ENCODE measurements around the gene MAEA. TPM values are rescaled to one million over a fixed set of nuclear protein-coding genes. Genes with fewer than 3 reads are reported as not detected.

Gene MAEA
- total RNA-seq, 4 donors from 2014 or later = 114 to 211 (median 168) TPM

DNA sequence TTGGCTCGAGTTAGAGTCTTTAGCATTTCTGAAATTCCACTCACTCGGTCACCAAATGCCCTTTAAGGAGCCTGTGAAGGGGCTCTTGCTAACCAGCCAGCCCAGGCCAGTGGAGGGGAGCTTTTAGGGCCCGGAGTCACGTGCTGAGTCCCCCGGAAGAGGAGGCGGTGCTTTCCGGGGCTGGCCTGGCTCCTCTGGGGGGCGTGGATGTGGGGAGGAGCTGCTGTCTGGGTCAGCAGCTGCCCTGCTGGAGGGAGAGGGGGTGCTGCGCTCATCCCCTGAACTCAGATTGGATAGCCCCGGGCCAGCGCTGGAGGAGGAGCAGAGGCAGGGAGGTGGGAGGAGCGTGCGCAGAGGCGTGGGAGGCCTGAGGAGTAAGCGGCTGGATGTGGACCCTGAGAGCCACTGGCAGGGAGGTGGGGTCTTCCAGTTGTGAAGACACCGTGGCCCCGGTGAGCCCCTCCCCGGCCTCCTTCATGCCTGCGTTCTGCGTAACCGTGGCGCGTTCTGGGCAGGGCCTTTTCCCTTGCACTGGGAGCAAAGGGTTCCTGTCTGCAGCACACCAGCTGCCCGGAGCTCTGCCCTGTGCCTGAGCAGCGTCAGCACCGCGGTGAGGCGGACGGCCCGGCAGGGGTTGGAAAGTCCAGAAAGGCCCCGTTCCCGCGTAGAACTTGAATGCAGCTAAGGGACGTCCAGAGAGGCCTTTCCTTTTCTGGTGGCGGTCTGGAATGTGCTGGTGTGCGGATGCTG lies 19.7 kb downstream of the MAEA start:
- Histone ChIP-seq H3K4me1 (peaks cover 11 to 54% (median 23%) of the 10 kb centered on the region in 4 donors), H3K27ac (peak overlapping the region; percentile 64 to 76 (median 69)), H3K27me3 (no peaks in the 10 kb centered on the region), H3K9me3 (no peaks in the 10 kb centered on the region), H3K4me3 (peak overlapping the region; percentile 2 to 38 (median 14)), H3K36me3 (peaks cover 0 to 21% (median 8%) of the 10 kb centered on the region in 4 donors)
- no peak for TF ChIP-seq POLR2A (IDR thresholded peaks at IDR 0.05)
- no peak for TF ChIP-seq POLR2AphosphoS5 (IDR thresholded peaks at IDR 0.05)
- in situ Hi-C loops (cut with MboI; ENCODE audit: low pct_ligation_motif_present in 1 of 4, low pct_unique_long_range_greater_than_20kb in 1 of 4, low sequenced_read_pairs in 3 of 4) (no loop called here), intact Hi-C loops (cut with DNase I; ENCODE audit: low total_unique reads) (loop anchor here (5.0 kb wide), 1 partner anchor 552 kb away; no protein-coding TSS in a partner anchor)
- peak; percentile 79 for DNase-seq
- 45 to 90% methylated on average over 5 to 35 of the region's 36 CpGs for WGBS, 2 donors (ENCODE audit: low coverage in 1 of 2)

DNA sequence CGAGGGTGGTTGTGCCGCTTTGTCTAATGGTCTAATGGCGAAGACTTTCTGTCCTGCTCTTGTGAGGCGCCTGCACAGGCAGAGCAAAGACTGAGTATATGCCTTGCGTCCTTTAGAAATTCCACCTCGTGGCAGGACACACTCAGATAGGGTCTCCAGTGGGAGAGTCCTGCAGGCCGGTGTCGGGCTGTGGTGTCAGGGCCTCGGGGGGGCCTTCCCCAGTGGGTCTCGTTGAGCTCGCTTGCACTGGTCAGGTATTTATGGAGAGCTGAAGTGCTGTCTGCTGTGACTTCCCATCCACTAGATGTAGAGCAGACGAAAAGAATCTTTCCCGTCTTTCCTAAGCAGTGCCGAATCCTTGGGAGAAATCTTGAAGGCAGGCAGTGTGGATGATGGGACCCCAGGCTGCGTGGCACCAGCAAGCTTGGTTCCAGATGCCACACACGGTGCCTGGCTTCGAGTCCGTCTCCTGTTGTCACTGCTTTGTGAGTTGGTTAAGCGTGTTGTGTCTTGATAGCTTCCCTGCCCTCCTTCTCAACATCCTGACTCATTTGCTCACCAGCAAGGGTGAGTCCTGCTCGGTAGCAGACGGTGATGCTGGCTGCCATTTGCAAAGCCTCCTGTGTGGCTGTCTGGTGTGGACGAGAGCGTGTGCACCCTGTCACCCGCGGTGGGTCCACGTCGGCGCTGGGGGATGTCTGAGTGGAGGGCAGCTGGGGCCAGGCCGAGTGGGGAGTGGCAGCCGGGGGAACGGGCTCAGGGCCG lies 20.5 kb downstream of the MAEA start:
- Histone ChIP-seq H3K9me3 (no peaks in the 10 kb centered on the region), H3K27ac (peak overlapping the region; percentile 64 to 76 (median 69)), H3K36me3 (peaks cover 0 to 28% (median 12%) of the 10 kb centered on the region in 4 donors), H3K4me1 (peaks cover 11 to 52% (median 21%) of the 10 kb centered on the region in 4 donors), H3K4me3 (peak overlapping the region in 3 of 4 donors; percentile 2 to 38 (median 25)), H3K27me3 (no peaks in the 10 kb centered on the region)
- TF ChIP-seq POLR2AphosphoS5 (IDR thresholded peaks at IDR 0.05) (no peak), POLR2A (IDR thresholded peaks at IDR 0.05) (no peak), EP300 (IDR thresholded peaks at IDR 0.05; ENCODE audit: low read depth) (no peak)
- TF ChIP-seq, protein P1, sequence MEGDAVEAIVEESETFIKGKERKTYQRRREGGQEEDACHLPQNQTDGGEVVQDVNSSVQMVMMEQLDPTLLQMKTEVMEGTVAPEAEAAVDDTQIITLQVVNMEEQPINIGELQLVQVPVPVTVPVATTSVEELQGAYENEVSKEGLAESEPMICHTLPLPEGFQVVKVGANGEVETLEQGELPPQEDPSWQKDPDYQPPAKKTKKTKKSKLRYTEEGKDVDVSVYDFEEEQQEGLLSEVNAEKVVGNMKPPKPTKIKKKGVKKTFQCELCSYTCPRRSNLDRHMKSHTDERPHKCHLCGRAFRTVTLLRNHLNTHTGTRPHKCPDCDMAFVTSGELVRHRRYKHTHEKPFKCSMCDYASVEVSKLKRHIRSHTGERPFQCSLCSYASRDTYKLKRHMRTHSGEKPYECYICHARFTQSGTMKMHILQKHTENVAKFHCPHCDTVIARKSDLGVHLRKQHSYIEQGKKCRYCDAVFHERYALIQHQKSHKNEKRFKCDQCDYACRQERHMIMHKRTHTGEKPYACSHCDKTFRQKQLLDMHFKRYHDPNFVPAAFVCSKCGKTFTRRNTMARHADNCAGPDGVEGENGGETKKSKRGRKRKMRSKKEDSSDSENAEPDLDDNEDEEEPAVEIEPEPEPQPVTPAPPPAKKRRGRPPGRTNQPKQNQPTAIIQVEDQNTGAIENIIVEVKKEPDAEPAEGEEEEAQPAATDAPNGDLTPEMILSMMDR (IDR thresholded peaks at IDR 0.05) = no peak
- no peak for DNase-seq
- WGBS, 2 donors (ENCODE audit: low coverage in 1 of 2) = 81 to 90% methylated on average over 2 to 32 of the region's 32 CpGs
- in situ Hi-C loops (cut with MboI; ENCODE audit: low pct_ligation_motif_present in 1 of 4, low pct_unique_long_range_greater_than_20kb in 1 of 4, low sequenced_read_pairs in 3 of 4) (no loop called here), intact Hi-C loops (cut with DNase I; ENCODE audit: low total_unique reads) (loop anchor here (5.0 kb wide), 1 partner anchor 553 kb away; no protein-coding TSS in a partner anchor)

DNA sequence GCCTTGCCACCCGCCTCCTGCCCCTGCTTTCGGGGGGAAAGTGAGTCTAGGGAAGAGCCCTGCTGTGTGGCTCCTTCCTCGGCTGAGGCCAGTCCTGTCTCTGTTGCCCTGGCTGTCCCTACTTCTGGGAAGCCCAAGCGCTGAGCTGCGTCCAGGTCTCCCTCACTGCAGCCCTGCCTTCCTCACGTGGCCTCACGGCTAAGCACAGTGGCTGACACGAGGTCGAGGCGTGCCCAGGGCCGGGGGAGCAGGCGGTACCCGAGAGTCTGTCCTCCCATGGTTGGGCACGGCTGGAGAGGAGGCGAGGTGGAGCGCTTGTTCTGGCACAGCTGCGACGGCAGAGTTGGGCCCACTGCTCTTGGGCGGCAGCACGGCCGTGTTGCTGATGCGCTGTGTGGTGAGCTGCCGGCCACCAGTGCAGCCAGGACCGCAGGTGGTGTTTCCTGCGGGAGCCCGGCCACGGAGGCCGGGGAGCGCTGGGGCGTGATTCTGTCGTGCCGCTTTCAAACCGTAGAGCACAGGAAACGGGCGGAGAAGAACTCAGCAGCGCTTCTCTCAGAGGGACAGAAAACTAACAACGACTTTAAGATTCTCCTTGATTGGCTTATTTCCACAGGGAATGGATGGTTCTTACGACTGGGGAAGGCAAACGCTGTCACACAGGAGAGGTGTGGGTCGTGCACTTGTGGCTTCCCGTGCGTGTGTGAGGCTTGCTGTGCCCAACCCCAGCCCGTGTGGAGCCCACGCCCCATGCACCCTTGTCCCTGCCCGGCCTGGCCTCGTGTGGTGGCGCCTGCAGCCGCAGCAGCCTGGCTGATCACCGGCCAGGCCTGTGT lies 21.3 kb downstream of the MAEA start:
- Histone ChIP-seq H3K4me1 (peaks cover 11 to 44% (median 19%) of the 10 kb centered on the region in 4 donors), H3K27me3 (no peaks in the 10 kb centered on the region), H3K27ac (peak overlapping the region in 1 of 4 donors; percentile 76), H3K36me3 (peaks cover 0 to 30% (median 15%) of the 10 kb centered on the region in 4 donors), H3K4me3 (no peak overlapping the region), H3K9me3 (no peaks in the 10 kb centered on the region)
- in situ Hi-C loops (cut with MboI; ENCODE audit: low pct_ligation_motif_present in 1 of 4, low pct_unique_long_range_greater_than_20kb in 1 of 4, low sequenced_read_pairs in 3 of 4) (no loop called here), intact Hi-C loops (cut with DNase I; ENCODE audit: low total_unique reads) (loop anchor here (5.0 kb wide), 1 partner anchor 554 kb away; no protein-coding TSS in a partner anchor)
- TF ChIP-seq EP300 (IDR thresholded peaks at IDR 0.05; ENCODE audit: low read depth) = no peak
- TF ChIP-seq POLR2AphosphoS5 (IDR thresholded peaks at IDR 0.05) = no peak
- TF ChIP-seq, protein P1 (IDR thresholded peaks at IDR 0.05) = no peak
- TF ChIP-seq POLR2A (IDR thresholded peaks at IDR 0.05) = no peak
- DNase-seq = no peak
- WGBS, 2 donors (ENCODE audit: low coverage in 1 of 2) = 74% methylated on average over 42 of the region's 49 CpGs; no CpG with 5 or more reads in 1 of the 2 donors

DNA sequence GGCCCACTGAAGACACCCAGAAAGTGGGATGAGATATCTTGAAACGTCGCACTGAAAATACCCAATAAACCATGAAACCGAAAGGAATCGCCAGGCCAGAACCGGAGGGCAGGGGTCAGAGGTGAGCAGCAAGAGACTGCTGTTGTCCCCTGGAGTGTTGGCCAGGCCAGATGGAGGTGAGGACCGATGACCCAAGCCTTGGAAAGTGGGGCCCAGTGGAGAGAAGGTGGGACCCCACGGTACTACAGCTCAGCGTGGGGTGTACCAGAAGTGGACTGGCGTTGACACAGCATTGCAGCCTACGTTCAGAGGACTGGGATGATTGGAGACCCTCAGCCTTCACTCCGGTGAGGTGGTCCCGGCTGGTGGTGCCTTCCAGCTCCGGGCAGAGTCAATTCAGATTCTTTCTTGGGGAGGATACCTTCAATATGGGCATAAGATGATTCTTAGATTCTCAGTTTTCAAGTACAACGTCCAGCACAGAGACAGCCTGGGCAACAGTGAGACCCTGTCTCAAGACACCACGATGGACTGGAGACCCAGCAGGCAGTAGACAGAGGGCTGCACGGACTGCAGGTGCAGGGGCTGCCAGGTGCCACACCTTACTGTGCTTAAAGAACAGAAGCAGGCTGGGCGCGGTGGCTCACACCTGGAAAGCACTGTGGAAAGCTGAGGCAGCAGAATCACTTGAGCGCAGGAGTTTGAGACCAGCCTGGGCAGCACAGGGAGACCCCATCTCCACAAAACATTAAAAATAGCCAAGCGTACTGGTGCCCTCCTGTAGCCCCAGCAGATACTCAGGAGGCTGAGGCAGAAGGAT lies 23.3 kb downstream of the MAEA start:
- H3K4me1 ChIP-seq = peaks cover 11 to 34% (median 18%) of the 10 kb centered on the region in 4 donors
- DNase-seq = no peak
- H3K9me3 ChIP-seq = no peaks in the 10 kb centered on the region
- TF ChIP-seq EP300 (IDR thresholded peaks at IDR 0.05; ENCODE audit: low read depth) (no peak), POLR2AphosphoS5 (IDR thresholded peaks at IDR 0.05) (no peak), POLR2A (IDR thresholded peaks at IDR 0.05) (no peak)
- TF ChIP-seq, protein P1 (IDR thresholded peaks at IDR 0.05) = no peak
- in situ Hi-C loops (cut with MboI; ENCODE audit: low pct_ligation_motif_present in 1 of 4, low pct_unique_long_range_greater_than_20kb in 1 of 4, low sequenced_read_pairs in 3 of 4) = no loop called here
- 91 to 98% methylated on average over 7 to 20 of the region's 20 CpGs for WGBS, 2 donors (ENCODE audit: low coverage in 1 of 2)
- no peak overlapping the region for H3K27ac ChIP-seq
- intact Hi-C loops (cut with DNase I; ENCODE audit: low total_unique reads) = loop anchor here (5.0 kb wide), 1 partner anchor 556 kb away; no protein-coding TSS in a partner anchor
- H3K27me3 ChIP-seq = no peaks in the 10 kb centered on the region
- no peak overlapping the region for H3K4me3 ChIP-seq
- H3K36me3 ChIP-seq = peaks cover 0 to 46% (median 22%) of the 10 kb centered on the region in 4 donors

All from transverse colon (tissue), 4 donors.